HepG2 (cell line): ENCODE data around the gene BRPF1. TPM values are rescaled to one million over a fixed set of nuclear protein-coding genes. Genes with fewer than 3 reads are reported as not detected.

Source experiments
- ELF1 ChIP-seq: sonication (generic); formaldehyde crosslinking; IDR thresholded peaks from 2 replicates; pipeline ENCODE4 v1.4.0; 2020; ENCODE audit warnings: missing genetic modification reagents
- HMGA1 ChIP-seq: sonication (generic); formaldehyde crosslinking; conservative IDR thresholded peaks from 2 replicates; pipeline ENCODE4 v1.4.0; 2020; ENCODE audit warnings: missing genetic modification reagents
- JARID2 ChIP-seq: sonication (generic); formaldehyde crosslinking; IDR thresholded peaks from 2 replicates; pipeline ENCODE4 v1.8.1; 2023; ENCODE audit warnings: missing genetic modification reagents, inconsistent platforms; ENCODE audit not compliant: insufficient replicate concordance
- LBX2 ChIP-seq: sonication (generic); formaldehyde crosslinking; IDR thresholded peaks from 2 replicates; pipeline ENCODE4 v1.5.0; 2020; ENCODE audit warnings: missing genetic modification reagents, mild to moderate bottlenecking, borderline replicate concordance
- SMARCC2 ChIP-seq: fragments of 450-650 bp; IDR thresholded peaks from 2 replicates; pipeline ENCODE4 v1.6.1; 2017; ENCODE audit warnings: antibody characterized with exemption, mild to moderate bottlenecking
- SMYD3 ChIP-seq: sonication (generic); formaldehyde crosslinking; IDR thresholded peaks from 2 replicates; pipeline ENCODE4 v1.8.1; 2023; ENCODE audit warnings: mild to moderate bottlenecking, missing genetic modification reagents
- SP5 ChIP-seq: IDR thresholded peaks from 2 replicates; pipeline ENCODE4 v1.6.1; 2016; ENCODE audit warnings: low read depth, borderline replicate concordance
- SRSF9 ChIP-seq: fragments of 200-400 bp; formaldehyde crosslinking; IDR thresholded peaks from 2 replicates; pipeline ENCODE4 v1.6.1; 2018; ENCODE audit warnings: borderline replicate concordance, mild to moderate bottlenecking, low read depth, low read length; ENCODE audit not compliant: insufficient read depth, poor library complexity, severe bottlenecking
- STAT5B ChIP-seq: sonication (generic); formaldehyde crosslinking; IDR thresholded peaks from 2 replicates; pipeline ENCODE4 v1.4.0; 2020; ENCODE audit warnings: missing genetic modification reagents
- STAT6 ChIP-seq: sonication (generic); formaldehyde crosslinking; IDR thresholded peaks from 2 replicates; pipeline ENCODE4 v1.4.0; 2020; ENCODE audit warnings: missing genetic modification reagents, mild to moderate bottlenecking, borderline replicate concordance
- THYN1 ChIP-seq: sonication (generic); formaldehyde crosslinking; IDR thresholded peaks from 2 replicates; pipeline ENCODE4 v1.8.1; 2023; ENCODE audit warnings: low read depth, mild to moderate bottlenecking, moderate library complexity, missing genetic modification reagents, borderline replicate concordance
- ZFP36 ChIP-seq: fragments of 150-350 bp; IDR thresholded peaks from 2 replicates; pipeline ENCODE4 v1.6.1; 2018; ENCODE audit warnings: borderline replicate concordance, low read length, low read depth; ENCODE audit not compliant: partially characterized antibody
- ZFX ChIP-seq: sonication (generic); formaldehyde crosslinking; IDR thresholded peaks from 2 replicates; pipeline ENCODE4 v1.4.0; 2020; ENCODE audit warnings: mild to moderate bottlenecking, low read depth, missing genetic modification reagents, moderate library complexity
- ZNF501 ChIP-seq: sonication (generic); formaldehyde crosslinking; IDR thresholded peaks from 2 replicates; pipeline ENCODE4 v1.5.1; 2020; ENCODE audit warnings: mild to moderate bottlenecking, moderate library complexity, missing genetic modification reagents
- ZNF619 ChIP-seq: sonication (generic); formaldehyde crosslinking; IDR thresholded peaks from 2 replicates; pipeline ENCODE4 v1.4.0; 2020; ENCODE audit warnings: mild to moderate bottlenecking, missing genetic modification reagents
- ZNF740 ChIP-seq: sonication (generic); formaldehyde crosslinking; IDR thresholded peaks from 2 replicates; pipeline ENCODE4 v1.4.0; 2020; ENCODE audit warnings: missing genetic modification reagents
- ZNF850 ChIP-seq: sonication (generic); formaldehyde crosslinking; conservative IDR thresholded peaks from 2 replicates; pipeline ENCODE4 v1.9.0; 2021; ENCODE audit warnings: mild to moderate bottlenecking, missing genetic modification reagents
- ZSCAN30 ChIP-seq: sonication (generic); formaldehyde crosslinking; IDR thresholded peaks from 2 replicates; pipeline ENCODE4 v1.5.0; 2020; ENCODE audit warnings: mild to moderate bottlenecking, missing genetic modification reagents
- polyA plus RNA-seq, 8 experiments: library from polyadenylated mRNA; depleted of rRNA in 3 of 8; stranded (reverse) in 7 of 8; unstranded in 1 of 8; fragments of >200 nt; fragmentation: Illumina TruSeq in 4 of 8; extraction: Trizol in 4 of 8; gene quantifications; 2 replicates each; pipeline versions ENCODE4 v1.2.1 to v1.2.3, GENCODE V29; 2011 to 2016; ENCODE audit warnings: low read depth in 4 of 8, missing spikeins in 1 of 8, mixed read lengths in 1 of 8; ENCODE audit not compliant: insufficient read depth in 1 of 8
- total RNA-seq, 5 experiments: library from RNA; depleted of rRNA; stranded (reverse); fragments of >200 nt; fragmentation: Illumina TruSeq; extraction: Trizol; gene quantifications; 2 replicates each; pipeline ENCODE4 v1.2.3, GENCODE V29; 2016; ENCODE audit warnings: low read depth in 1 of 5
- TF ChIP-seq, protein P1 (sequence below): sonication (generic); formaldehyde crosslinking; IDR thresholded peaks from 2 replicates; pipeline ENCODE4 v1.4.0; 2020; ENCODE audit warnings: missing genetic modification reagents, borderline replicate concordance
- TF ChIP-seq, protein P2 (sequence below): sonication (generic); formaldehyde crosslinking; conservative IDR thresholded peaks from 2 replicates; pipeline ENCODE4 v1.4.0; 2020; ENCODE audit warnings: missing genetic modification reagents

Gene BRPF1
- total and polyA plus RNA-seq, 2 of the 13 experiments (the other 11 are each of a cell fraction or from before 2014, with no cell fraction given) = 7.3 to 10.0 TPM

- TF ChIP-seq, protein P1, sequence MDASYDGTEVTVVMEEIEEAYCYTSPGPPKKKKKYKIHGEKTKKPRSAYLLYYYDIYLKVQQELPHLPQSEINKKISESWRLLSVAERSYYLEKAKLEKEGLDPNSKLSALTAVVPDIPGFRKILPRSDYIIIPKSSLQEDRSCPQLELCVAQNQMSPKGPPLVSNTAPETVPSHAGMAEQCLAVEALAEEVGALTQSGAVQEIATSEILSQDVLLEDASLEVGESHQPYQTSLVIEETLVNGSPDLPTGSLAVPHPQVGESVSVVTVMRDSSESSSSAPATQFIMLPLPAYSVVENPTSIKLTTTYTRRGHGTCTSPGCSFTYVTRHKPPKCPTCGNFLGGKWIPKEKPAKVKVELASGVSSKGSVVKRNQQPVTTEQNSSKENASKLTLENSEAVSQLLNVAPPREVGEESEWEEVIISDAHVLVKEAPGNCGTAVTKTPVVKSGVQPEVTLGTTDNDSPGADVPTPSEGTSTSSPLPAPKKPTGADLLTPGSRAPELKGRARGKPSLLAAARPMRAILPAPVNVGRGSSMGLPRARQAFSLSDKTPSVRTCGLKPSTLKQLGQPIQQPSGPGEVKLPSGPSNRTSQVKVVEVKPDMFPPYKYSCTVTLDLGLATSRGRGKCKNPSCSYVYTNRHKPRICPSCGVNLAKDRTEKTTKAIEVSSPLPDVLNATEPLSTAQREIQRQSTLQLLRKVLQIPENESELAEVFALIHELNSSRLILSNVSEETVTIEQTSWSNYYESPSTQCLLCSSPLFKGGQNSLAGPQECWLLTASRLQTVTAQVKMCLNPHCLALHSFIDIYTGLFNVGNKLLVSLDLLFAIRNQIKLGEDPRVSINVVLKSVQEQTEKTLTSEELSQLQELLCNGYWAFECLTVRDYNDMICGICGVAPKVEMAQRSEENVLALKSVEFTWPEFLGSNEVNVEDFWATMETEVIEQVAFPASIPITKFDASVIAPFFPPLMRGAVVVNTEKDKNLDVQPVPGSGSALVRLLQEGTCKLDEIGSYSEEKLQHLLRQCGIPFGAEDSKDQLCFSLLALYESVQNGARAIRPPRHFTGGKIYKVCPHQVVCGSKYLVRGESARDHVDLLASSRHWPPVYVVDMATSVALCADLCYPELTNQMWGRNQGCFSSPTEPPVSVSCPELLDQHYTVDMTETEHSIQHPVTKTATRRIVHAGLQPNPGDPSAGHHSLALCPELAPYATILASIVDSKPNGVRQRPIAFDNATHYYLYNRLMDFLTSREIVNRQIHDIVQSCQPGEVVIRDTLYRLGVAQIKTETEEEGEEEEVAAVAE (CRISPR knock-in tag) = no peak
- TF ChIP-seq, protein P2, sequence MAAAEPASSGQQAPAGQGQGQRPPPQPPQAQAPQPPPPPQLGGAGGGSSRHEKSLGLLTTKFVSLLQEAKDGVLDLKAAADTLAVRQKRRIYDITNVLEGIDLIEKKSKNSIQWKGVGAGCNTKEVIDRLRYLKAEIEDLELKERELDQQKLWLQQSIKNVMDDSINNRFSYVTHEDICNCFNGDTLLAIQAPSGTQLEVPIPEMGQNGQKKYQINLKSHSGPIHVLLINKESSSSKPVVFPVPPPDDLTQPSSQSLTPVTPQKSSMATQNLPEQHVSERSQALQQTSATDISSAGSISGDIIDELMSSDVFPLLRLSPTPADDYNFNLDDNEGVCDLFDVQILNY (CRISPR knock-in tag) = no peak
- TF ChIP-seq ZNF619 (CRISPR knock-in tag) (no peak), ZFX (CRISPR knock-in tag) (peak; percentile 83), STAT6 (CRISPR knock-in tag) (no peak), ZNF501 (CRISPR knock-in tag) (peak; percentile 73; the same call in 1 of the 2 replicates), ZFP36 (no peak), STAT5B (CRISPR knock-in tag) (0 out of 2 replicates have a peak, but pooled peaks have one; percentile 39), SP5 (CRISPR knock-in tag) (no peak), SRSF9 (no peak), JARID2 (CRISPR knock-in tag) (no peak), SMARCC2 (no peak), THYN1 (no peak), SMYD3 (CRISPR knock-in tag) (no peak), LBX2 (CRISPR knock-in tag) (0 out of 2 replicates have a peak, but pooled peaks have one; percentile 49), HMGA1 (no peak), ZNF740 (CRISPR knock-in tag) (peak; percentile 78; the same call in 1 of the 2 replicates), ZSCAN30 (CRISPR knock-in tag) (no peak), ELF1 (CRISPR knock-in tag) (no peak), ZNF850 (no peak)
These were observed 38.1 kb downstream of the BRPF1 start, which contains the start of gene CAMK1 (continued) for GRCh38 chr3:9769426-9770275.
